Astrocyte (in vitro differentiated cells and primary cell): ENCODE results near the gene RRP9. TPM values are rescaled to one million over a fixed set of nuclear protein-coding genes. Genes with fewer than 3 reads are reported as not detected.

Experiments used
- DNase-seq: peaks from one replicate; pipeline ENCODE4 v3.0.0-alpha.2; 2010; ENCODE audit warnings: low read depth
- FAIRE-seq: peaks from 2 replicates; lab custom pipeline; 2011; peaks lifted over from hg19 to GRCh38; lab: Jason Lieb, UNC
- H2AFZ ChIP-seq: 2 replicates; pipeline ENCODE4 v1.6.0; 2012; ENCODE audit warnings: low read depth, low read length, inconsistent platforms
- H3K27ac ChIP-seq: 2 replicates; pipeline ENCODE4 v1.5.1; 2011; ENCODE audit warnings: low read depth, low read length, inconsistent platforms
- H3K27me3 ChIP-seq: 2 replicates; pipeline ENCODE4 v1.6.0; 2011; ENCODE audit warnings: low read length, inconsistent platforms; ENCODE audit not compliant: insufficient read depth
- H3K36me3 ChIP-seq: 2 replicates; pipeline ENCODE4 v1.5.1; 2011; ENCODE audit warnings: low read length, inconsistent platforms; ENCODE audit not compliant: insufficient read depth
- H3K4me1 ChIP-seq: 2 replicates; pipeline ENCODE4 v1.5.1; 2011; ENCODE audit warnings: low read length, inconsistent platforms; ENCODE audit not compliant: insufficient read depth
- H3K4me2 ChIP-seq: 2 replicates; pipeline ENCODE4 v1.6.0; 2012; ENCODE audit warnings: low read length, inconsistent platforms
- H3K4me3 ChIP-seq: 2 replicates; pipeline ENCODE4 v1.5.1; 2011; ENCODE audit warnings: low read depth, mild to moderate bottlenecking, low read length, inconsistent platforms; ENCODE audit not compliant: insufficient read depth
- H3K79me2 ChIP-seq: 2 replicates; pipeline ENCODE4 v1.6.0; 2012; ENCODE audit warnings: mild to moderate bottlenecking, low read length, inconsistent platforms; ENCODE audit not compliant: insufficient read depth
- H3K9ac ChIP-seq: 2 replicates; pipeline ENCODE4 v1.6.0; 2012; ENCODE audit warnings: mild to moderate bottlenecking, low read length, inconsistent platforms
- H3K9me3 ChIP-seq: 2 replicates; pipeline ENCODE4 v1.5.1; 2012; ENCODE audit warnings: low read depth, mild to moderate bottlenecking, low read length, inconsistent platforms; ENCODE audit not compliant: insufficient read depth
- H4K20me1 ChIP-seq: 2 replicates; pipeline ENCODE4 v1.6.0; 2012; ENCODE audit warnings: low read length, inconsistent platforms; ENCODE audit not compliant: insufficient read depth
- H3K27ac Mint-ChIP-seq: one replicate; pipeline ENCODE4 v1.8.0; 2021; ENCODE audit warnings: mild to moderate bottlenecking, mixed read lengths; ENCODE audit not compliant: unreplicated experiment
- H3K27me3 Mint-ChIP-seq: one replicate; pipeline ENCODE4 v1.8.0; 2021; ENCODE audit warnings: low read depth, mixed read lengths; ENCODE audit not compliant: unreplicated experiment
- H3K36me3 Mint-ChIP-seq: one replicate; pipeline ENCODE4 v1.8.0; 2021; ENCODE audit warnings: low read depth, mixed read lengths; ENCODE audit not compliant: unreplicated experiment
- H3K4me1 Mint-ChIP-seq: one replicate; pipeline ENCODE4 v1.8.0; 2021; ENCODE audit warnings: low read depth, mixed read lengths; ENCODE audit not compliant: unreplicated experiment
- H3K4me3 Mint-ChIP-seq: one replicate; pipeline ENCODE4 v1.8.0; 2021; ENCODE audit warnings: mild to moderate bottlenecking, moderate library complexity, mixed read lengths; ENCODE audit not compliant: unreplicated experiment
- H3K9me3 Mint-ChIP-seq: one replicate; pipeline ENCODE4 v1.8.0; 2021; ENCODE audit warnings: mild to moderate bottlenecking, mixed read lengths; ENCODE audit not compliant: unreplicated experiment
- EZH2 ChIP-seq: IDR thresholded peaks from 2 replicates; pipeline ENCODE4 v1.6.1; 2012; ENCODE audit warnings: mild to moderate bottlenecking, low read length, inconsistent platforms; ENCODE audit not compliant: insufficient read depth
- total RNA-seq: library from RNA; stranded (reverse); gene quantifications from 2 replicates; pipeline ENCODE4 v1.2.1, GENCODE V29; 2021
- TF ChIP-seq, protein P1 (sequence below): IDR thresholded peaks from 2 replicates; pipeline ENCODE4 v1.5.1; 2011; ENCODE audit warnings: low read depth, mild to moderate bottlenecking, inconsistent platforms, low read length, moderate library complexity; ENCODE audit not compliant: insufficient read depth

Gene RRP9
- total RNA-seq, 1 donor from 2014 or later: 22.9 TPM

DNA sequence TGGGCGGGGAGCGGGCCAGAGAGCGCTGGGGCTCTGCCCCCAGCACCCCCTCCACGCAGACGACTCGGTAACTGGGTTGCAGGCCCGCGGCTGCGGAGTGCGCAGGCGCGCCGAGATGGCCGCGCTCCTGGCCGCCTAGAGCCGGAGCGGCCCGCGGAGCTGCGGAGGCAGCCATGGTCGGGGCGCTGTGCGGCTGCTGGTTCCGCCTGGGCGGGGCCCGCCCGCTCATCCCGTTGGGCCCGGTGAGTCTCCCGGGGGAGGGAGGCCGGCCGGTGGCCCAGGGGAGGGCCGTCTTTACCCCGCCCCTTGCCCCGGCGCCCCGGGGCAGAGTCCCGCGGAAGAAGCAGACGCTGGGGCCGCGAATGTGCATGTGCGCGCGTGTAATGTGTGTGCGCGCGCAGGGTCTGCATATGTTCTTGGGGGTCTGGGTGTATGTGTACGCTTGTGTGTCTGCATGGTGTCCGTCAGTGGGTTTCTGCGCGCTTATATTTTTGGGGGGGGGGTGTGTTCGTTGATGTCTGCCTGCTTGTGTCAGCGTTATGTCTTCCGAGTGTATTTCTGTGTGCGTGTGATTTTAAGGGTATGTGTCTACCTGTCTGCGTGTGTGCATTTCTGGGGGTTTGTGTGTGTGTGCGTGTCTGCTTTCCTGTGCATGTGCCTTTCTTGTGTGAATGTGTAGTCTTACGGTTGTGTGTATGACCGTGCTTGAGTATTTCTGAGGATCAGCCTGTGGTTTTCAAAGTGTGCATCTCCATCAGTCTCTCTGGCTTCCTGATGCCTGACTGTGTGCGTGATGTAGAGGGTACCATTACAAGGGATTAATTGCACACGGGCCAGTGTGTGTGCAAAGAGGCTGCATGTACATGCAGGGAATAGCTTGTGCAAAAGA, 33.5 kb upstream of the RRP9 start, which contains the start of gene ABHD14A:
TSS of gene ABHD14A (plus strand) at position 102 of the 889 bp plus-strand sequence. CDS start at position 174, 72 bp downstream.
- Mint-ChIP-seq H3K27ac (peak within 1 kb of the TSS; percentile 62), H3K9me3 (no peaks in the 10 kb centered on the region), H3K4me3 (peak within 1 kb of the TSS; percentile 88), H3K4me1 (peaks cover 3% of the 10 kb centered on the region), H3K27me3 (no peaks in the 10 kb centered on the region), H3K36me3 (peaks cover 2% of the 10 kb centered on the region)
- no peaks in the 10 kb centered on the region for H3K27me3 ChIP-seq
- H3K36me3 ChIP-seq: no peaks in the 10 kb centered on the region
- FAIRE-seq: no peak
- H3K9me3 ChIP-seq: no peaks in the 10 kb centered on the region
- H3K9ac ChIP-seq: peak within 1 kb of the TSS; percentile 88
- peak within 1 kb of the TSS; percentile 93 for H3K4me2 ChIP-seq
- TF ChIP-seq, protein P1, sequence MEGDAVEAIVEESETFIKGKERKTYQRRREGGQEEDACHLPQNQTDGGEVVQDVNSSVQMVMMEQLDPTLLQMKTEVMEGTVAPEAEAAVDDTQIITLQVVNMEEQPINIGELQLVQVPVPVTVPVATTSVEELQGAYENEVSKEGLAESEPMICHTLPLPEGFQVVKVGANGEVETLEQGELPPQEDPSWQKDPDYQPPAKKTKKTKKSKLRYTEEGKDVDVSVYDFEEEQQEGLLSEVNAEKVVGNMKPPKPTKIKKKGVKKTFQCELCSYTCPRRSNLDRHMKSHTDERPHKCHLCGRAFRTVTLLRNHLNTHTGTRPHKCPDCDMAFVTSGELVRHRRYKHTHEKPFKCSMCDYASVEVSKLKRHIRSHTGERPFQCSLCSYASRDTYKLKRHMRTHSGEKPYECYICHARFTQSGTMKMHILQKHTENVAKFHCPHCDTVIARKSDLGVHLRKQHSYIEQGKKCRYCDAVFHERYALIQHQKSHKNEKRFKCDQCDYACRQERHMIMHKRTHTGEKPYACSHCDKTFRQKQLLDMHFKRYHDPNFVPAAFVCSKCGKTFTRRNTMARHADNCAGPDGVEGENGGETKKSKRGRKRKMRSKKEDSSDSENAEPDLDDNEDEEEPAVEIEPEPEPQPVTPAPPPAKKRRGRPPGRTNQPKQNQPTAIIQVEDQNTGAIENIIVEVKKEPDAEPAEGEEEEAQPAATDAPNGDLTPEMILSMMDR: no peak
- no peak for TF ChIP-seq EZH2
- peaks cover 23% of the 10 kb centered on the region for H3K4me1 ChIP-seq
- peaks cover 4% of the 10 kb centered on the region for H4K20me1 ChIP-seq
- H3K4me3 ChIP-seq: peak within 1 kb of the TSS; percentile 82
- peak within 1 kb of the TSS; percentile 98 for H2AFZ ChIP-seq
- peak; percentile 36 for DNase-seq
- H3K27ac ChIP-seq: peak within 1 kb of the TSS; percentile 48
- H3K79me2 ChIP-seq: peaks cover 5% of the 10 kb centered on the region

DNA sequence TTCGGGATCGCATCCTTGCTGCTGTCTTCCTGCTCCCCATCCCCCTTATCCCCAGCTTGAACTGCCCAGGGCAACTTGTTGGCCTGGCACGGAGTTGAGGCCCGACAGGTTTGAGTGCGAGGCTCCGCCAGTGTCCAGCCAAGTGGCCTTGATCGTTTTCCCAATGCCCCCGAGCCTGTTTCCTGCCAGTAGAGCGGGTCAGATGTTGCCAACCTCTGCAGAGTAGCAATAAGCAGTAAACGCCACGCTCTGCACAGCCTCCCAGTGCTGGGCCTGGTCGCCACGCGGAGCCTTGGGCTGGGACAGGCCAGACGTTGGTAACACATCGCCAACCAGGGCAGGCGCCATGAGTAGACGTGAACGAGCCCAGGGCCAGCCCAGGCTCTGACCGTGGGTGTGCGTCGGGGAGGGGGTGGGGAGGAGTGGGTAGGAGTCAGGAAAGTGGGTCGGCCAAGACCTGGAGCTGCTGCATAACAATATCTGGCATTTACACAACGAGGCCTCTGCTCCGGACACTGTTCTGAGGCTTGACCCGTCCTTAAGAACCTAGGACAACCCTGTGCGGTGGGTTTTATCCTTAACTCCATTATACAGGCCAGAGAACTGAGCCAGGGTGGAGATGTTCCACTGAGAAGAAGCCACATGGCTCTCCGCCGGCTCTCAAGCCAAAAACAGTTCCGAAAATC, 32.7 kb upstream of the RRP9 start:
- Histone ChIP-seq H3K9ac (peak overlapping the region; percentile 88), H3K4me2 (peak overlapping the region; percentile 93), H3K79me2 (peaks cover 9% of the 10 kb centered on the region), H3K4me3 (peak overlapping the region; percentile 82), H3K27me3 (no peaks in the 10 kb centered on the region), H3K36me3 (no peaks in the 10 kb centered on the region), H3K9me3 (no peaks in the 10 kb centered on the region), H3K4me1 (peaks cover 23% of the 10 kb centered on the region), H3K27ac (no peak overlapping the region), H2AFZ (peak overlapping the region; percentile 98), H4K20me1 (peaks cover 5% of the 10 kb centered on the region)
- Mint-ChIP-seq H3K4me1 (peaks cover 3% of the 10 kb centered on the region), H3K9me3 (no peaks in the 10 kb centered on the region), H3K36me3 (peaks cover 3% of the 10 kb centered on the region), H3K27me3 (no peaks in the 10 kb centered on the region), H3K27ac (peak overlapping the region; percentile 62), H3K4me3 (peak overlapping the region; percentile 88)
- FAIRE-seq (no peak), DNase-seq (no peak)
- no peak for TF ChIP-seq EZH2
- TF ChIP-seq, protein P1: no peak
